OCI-LY1 (cell line): ENCODE measurements around the gene PDCD1.

ENCODE experiments used
- H2AFZ ChIP-seq: fragments of 200-600 bp; sonication (generic), shearing (Covaris generic); 2 replicates; pipeline ENCODE4 v1.6.0; 2014; ENCODE audit warnings: antibody characterized with exemption, mild to moderate bottlenecking, low read length
- H3F3A ChIP-seq: fragments of 200-600 bp; sonication (generic), shearing (Covaris generic); 2 replicates; pipeline ENCODE4 v1.6.0; 2014; ENCODE audit warnings: mild to moderate bottlenecking, antibody characterized with exemption, low read length, moderate library complexity; ENCODE audit not compliant: insufficient read depth
- H3K27ac ChIP-seq: fragments of 200-600 bp; sonication (generic); 2 replicates; pipeline ENCODE4 v1.5.1; 2014; ENCODE audit warnings: low read length, mixed run types, mild to moderate bottlenecking, low read depth; ENCODE audit not compliant: poor library complexity, severe bottlenecking
- H3K27me3 ChIP-seq: fragments of 200-600 bp; sonication (generic); 2 replicates; pipeline ENCODE4 v1.6.0; 2014; ENCODE audit warnings: antibody characterized with exemption, mild to moderate bottlenecking, low read length, moderate library complexity; ENCODE audit not compliant: insufficient read depth
- H3K36me3 ChIP-seq: fragments of 200-600 bp; sonication (generic); 2 replicates; pipeline ENCODE4 v1.6.1; 2014; ENCODE audit warnings: mild to moderate bottlenecking, antibody characterized with exemption, low read length, moderate library complexity, mixed read lengths; ENCODE audit not compliant: insufficient read depth
- H3K4me1 ChIP-seq: fragments of 200-600 bp; sonication (generic); 2 replicates; pipeline ENCODE4 v1.5.1; 2014; ENCODE audit warnings: mild to moderate bottlenecking, low read length, moderate library complexity; ENCODE audit not compliant: insufficient read depth, severe bottlenecking
- H3K4me2 ChIP-seq: fragments of 200-600 bp; sonication (generic), shearing (Covaris generic); 2 replicates; pipeline ENCODE4 v1.6.1; 2014; ENCODE audit warnings: low read length
- H3K4me3 ChIP-seq: fragments of 200-600 bp; sonication (generic); 2 replicates; pipeline ENCODE4 v1.5.1; 2014; ENCODE audit warnings: low read length, low read depth, mild to moderate bottlenecking, mixed read lengths; ENCODE audit not compliant: poor library complexity, severe bottlenecking
- H3K79me2 ChIP-seq: fragments of 200-600 bp; shearing (Covaris generic); 2 replicates; pipeline ENCODE4 v1.6.1; 2016; ENCODE audit warnings: mixed run types, low read length, mixed read lengths; ENCODE audit not compliant: insufficient read depth
- H3K9ac ChIP-seq: fragments of 200-600 bp; sonication (generic), shearing (Covaris generic); 2 replicates; pipeline ENCODE4 v1.6.1; 2014; ENCODE audit warnings: mild to moderate bottlenecking, low read length, mixed read lengths
- H3K9me2 ChIP-seq: fragments of 200-600 bp; sonication (generic), shearing (Covaris generic); 2 replicates; pipeline ENCODE4 v1.6.1; 2014; ENCODE audit warnings: low read depth, mild to moderate bottlenecking, low read length, mixed read lengths
- H3K9me3 ChIP-seq: fragments of 200-600 bp; shearing (Covaris generic); 2 replicates; pipeline ENCODE4 v1.6.1; 2014; ENCODE audit warnings: low read length, mixed read lengths
- H4K20me1 ChIP-seq: fragments of 200-600 bp; sonication (generic), shearing (Covaris generic); 2 replicates; pipeline ENCODE4 v1.6.0; 2016; ENCODE audit warnings: mild to moderate bottlenecking, low read length; ENCODE audit not compliant: insufficient read depth
- EZH2 ChIP-seq: fragments of 200-600 bp; sonication (generic), shearing (Covaris generic); IDR thresholded peaks from 2 replicates; pipeline ENCODE4 v1.8.0; 2017; ENCODE audit warnings: borderline replicate concordance, mixed run types, mild to moderate bottlenecking, antibody characterized with exemption, low read length, moderate library complexity, mixed read lengths
- TF ChIP-seq, protein P1 (sequence below): fragments of 200-600 bp; sonication (generic), shearing (Covaris generic); IDR thresholded peaks from 2 replicates; pipeline ENCODE4 v1.5.1; 2017; ENCODE audit warnings: mild to moderate bottlenecking, antibody characterized with exemption, low read length, moderate library complexity, mixed read lengths

Gene PDCD1

GRCh38 chr2:241865416-241865956 is 6.8 kb upstream of the PDCD1 start:
- H3K9me3 ChIP-seq, result no peaks in the 10 kb centered on the region
- H3K36me3 ChIP-seq, result no peaks in the 10 kb centered on the region
- H2AFZ ChIP-seq, result no peak overlapping the region
- no peaks in the 10 kb centered on the region for H4K20me1 ChIP-seq
- H3K27ac ChIP-seq, result no peak overlapping the region
- no peak overlapping the region for H3K9ac ChIP-seq
- no peaks in the 10 kb centered on the region for H3K79me2 ChIP-seq
- peaks cover 7% of the 10 kb centered on the region for H3K27me3 ChIP-seq
- peaks cover under 1% of the 10 kb centered on the region for H3K4me1 ChIP-seq
- TF ChIP-seq, protein P1, sequence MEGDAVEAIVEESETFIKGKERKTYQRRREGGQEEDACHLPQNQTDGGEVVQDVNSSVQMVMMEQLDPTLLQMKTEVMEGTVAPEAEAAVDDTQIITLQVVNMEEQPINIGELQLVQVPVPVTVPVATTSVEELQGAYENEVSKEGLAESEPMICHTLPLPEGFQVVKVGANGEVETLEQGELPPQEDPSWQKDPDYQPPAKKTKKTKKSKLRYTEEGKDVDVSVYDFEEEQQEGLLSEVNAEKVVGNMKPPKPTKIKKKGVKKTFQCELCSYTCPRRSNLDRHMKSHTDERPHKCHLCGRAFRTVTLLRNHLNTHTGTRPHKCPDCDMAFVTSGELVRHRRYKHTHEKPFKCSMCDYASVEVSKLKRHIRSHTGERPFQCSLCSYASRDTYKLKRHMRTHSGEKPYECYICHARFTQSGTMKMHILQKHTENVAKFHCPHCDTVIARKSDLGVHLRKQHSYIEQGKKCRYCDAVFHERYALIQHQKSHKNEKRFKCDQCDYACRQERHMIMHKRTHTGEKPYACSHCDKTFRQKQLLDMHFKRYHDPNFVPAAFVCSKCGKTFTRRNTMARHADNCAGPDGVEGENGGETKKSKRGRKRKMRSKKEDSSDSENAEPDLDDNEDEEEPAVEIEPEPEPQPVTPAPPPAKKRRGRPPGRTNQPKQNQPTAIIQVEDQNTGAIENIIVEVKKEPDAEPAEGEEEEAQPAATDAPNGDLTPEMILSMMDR, result no peak
- TF ChIP-seq EZH2, result no peak
- H3K4me2 ChIP-seq, result no peak overlapping the region
- no peak overlapping the region for H3K4me3 ChIP-seq
- H3K9me2 ChIP-seq, result no peaks in the 10 kb centered on the region
- H3F3A ChIP-seq, result no peaks in the 10 kb centered on the region

DNA sequence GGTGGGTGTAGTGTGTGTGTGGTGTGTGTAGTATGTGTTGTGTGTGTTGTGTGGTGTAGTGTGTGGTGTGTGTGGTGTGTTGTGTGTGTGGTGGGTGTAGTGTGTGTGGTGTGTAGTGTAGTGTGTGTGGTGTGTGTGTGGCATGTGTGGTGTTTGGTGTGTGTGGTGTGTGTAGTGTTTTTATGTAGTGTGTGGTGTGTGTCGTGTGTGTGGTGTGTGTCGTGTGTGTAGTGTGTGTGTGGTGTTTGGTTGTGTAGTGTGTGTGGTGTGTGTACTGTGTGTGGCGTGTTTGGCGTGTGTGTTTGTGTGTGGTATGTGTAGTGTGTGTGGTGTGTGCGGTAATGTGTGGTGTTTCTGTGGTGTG is 6.1 kb upstream of the PDCD1 start:
- no peak overlapping the region for H3K9ac ChIP-seq
- H3K4me3 ChIP-seq, result no peak overlapping the region
- H3K27ac ChIP-seq, result no peak overlapping the region
- no peak overlapping the region for H3K4me2 ChIP-seq
- no peak for TF ChIP-seq EZH2
- H3F3A ChIP-seq, result no peaks in the 10 kb centered on the region
- peaks cover 7% of the 10 kb centered on the region for H3K4me1 ChIP-seq
- H4K20me1 ChIP-seq, result no peaks in the 10 kb centered on the region
- H3K36me3 ChIP-seq, result no peaks in the 10 kb centered on the region
- peaks cover 7% of the 10 kb centered on the region for H3K27me3 ChIP-seq
- H3K9me3 ChIP-seq, result no peaks in the 10 kb centered on the region
- no peak overlapping the region for H2AFZ ChIP-seq
- no peaks in the 10 kb centered on the region for H3K9me2 ChIP-seq
- H3K79me2 ChIP-seq, result no peaks in the 10 kb centered on the region

DNA sequence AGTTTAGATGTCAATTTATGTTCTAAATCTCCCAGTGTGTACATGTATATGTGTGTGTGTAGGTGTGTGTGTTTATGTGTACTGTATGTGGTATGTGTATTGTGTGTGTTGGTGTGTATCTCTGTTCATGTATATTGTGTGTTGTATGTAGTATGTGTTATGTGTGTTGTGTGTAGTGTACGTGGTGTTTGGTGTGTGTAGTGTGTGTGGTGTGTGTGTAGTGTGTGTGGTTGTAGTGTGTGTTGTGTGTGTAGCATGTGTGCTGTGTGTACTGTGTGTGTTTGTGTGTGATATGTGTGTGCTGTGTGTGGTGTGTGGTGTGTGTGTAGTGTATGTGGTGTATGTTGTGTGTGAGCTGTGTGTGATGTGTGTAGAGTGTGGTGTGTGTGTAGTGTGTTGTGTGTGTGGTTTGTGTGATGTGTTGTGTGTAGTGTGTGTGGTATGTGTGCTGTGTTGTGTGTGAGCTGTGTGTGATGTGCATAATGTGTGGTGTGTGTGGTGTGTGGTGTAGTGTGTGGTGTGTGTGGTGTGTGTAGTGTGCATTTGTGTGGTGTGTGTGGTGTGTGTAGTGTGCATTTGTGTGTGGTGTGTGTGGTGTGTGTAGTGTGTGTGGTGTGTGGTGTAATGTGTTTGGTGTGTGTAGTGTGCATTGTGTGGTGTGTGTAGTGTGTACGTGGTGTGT is 5.6 kb upstream of the PDCD1 start:
- Histone ChIP-seq H3K36me3 (no peaks in the 10 kb centered on the region), H4K20me1 (no peaks in the 10 kb centered on the region), H3K4me1 (peaks cover 13% of the 10 kb centered on the region), H3F3A (no peaks in the 10 kb centered on the region), H3K9me3 (no peaks in the 10 kb centered on the region), H3K27ac (no peak overlapping the region), H3K9me2 (no peaks in the 10 kb centered on the region), H3K4me2 (no peak overlapping the region), H2AFZ (no peak overlapping the region), H3K27me3 (peaks cover 5% of the 10 kb centered on the region), H3K79me2 (no peaks in the 10 kb centered on the region), H3K9ac (no peak overlapping the region), H3K4me3 (no peak overlapping the region)
- TF ChIP-seq, protein P1, result no peak
- no peak for TF ChIP-seq EZH2

- H3K9ac ChIP-seq, result no peak overlapping the region
- no peaks in the 10 kb centered on the region for H3K9me2 ChIP-seq
- no peaks in the 10 kb centered on the region for H3K36me3 ChIP-seq
- no peak overlapping the region for H2AFZ ChIP-seq
- peaks cover 16% of the 10 kb centered on the region for H3K4me1 ChIP-seq
- TF ChIP-seq, protein P1, result no peak
- TF ChIP-seq EZH2, result no peak
- no peaks in the 10 kb centered on the region for H3F3A ChIP-seq
- peaks cover 4% of the 10 kb centered on the region for H3K27me3 ChIP-seq
- no peaks in the 10 kb centered on the region for H4K20me1 ChIP-seq
- H3K9me3 ChIP-seq, result no peaks in the 10 kb centered on the region
- no peak overlapping the region for H3K4me3 ChIP-seq
- no peak overlapping the region for H3K4me2 ChIP-seq
- H3K27ac ChIP-seq, result no peak overlapping the region
- no peaks in the 10 kb centered on the region for H3K79me2 ChIP-seq
Measured at GRCh38 chr2:241863536-241863954, 4.9 kb upstream of the PDCD1 start.
